Type B pancreatic cell (in vitro differentiated cells): Measurements from ENCODE around the gene EEFSEC. TPM values are rescaled to one million over a fixed set of nuclear protein-coding genes. Genes with fewer than 3 reads are reported as not detected.

ENCODE experiments used
- DNase-seq: peaks from one replicate; pipeline ENCODE4 v3.0.0; 2021; ENCODE audit warnings: mixed read lengths; ENCODE audit not compliant: unreplicated experiment; ENCODE audit errors: extremely low spot score
- H3K27ac Mint-ChIP-seq: 2 replicates; pipeline ENCODE4 v1.8.0; 2021; ENCODE audit warnings: mild to moderate bottlenecking, mixed read lengths
- H3K27me3 Mint-ChIP-seq: 2 replicates; pipeline ENCODE4 v1.8.0; 2021; ENCODE audit warnings: mixed read lengths
- H3K36me3 Mint-ChIP-seq: 2 replicates; pipeline ENCODE4 v1.8.0; 2021; ENCODE audit warnings: mixed read lengths
- H3K4me1 Mint-ChIP-seq: one replicate; pipeline ENCODE4 v1.8.0; 2021; ENCODE audit warnings: mixed read lengths; ENCODE audit not compliant: unreplicated experiment
- H3K4me3 Mint-ChIP-seq: 2 replicates; pipeline ENCODE4 v1.8.0; 2021; ENCODE audit warnings: mild to moderate bottlenecking, mixed read lengths
- H3K9me3 Mint-ChIP-seq: 2 replicates; pipeline ENCODE4 v1.8.0; 2021; ENCODE audit warnings: mixed read lengths
- total RNA-seq: library from RNA; stranded (reverse); gene quantifications from 2 replicates; pipeline ENCODE4 v1.2.1, GENCODE V29; 2021; ENCODE audit warnings: low replicate concordance
- TF ChIP-seq, protein P1 (sequence below): fragments of 200-600 bp; sonication (generic); conservative IDR thresholded peaks from 2 replicates; pipeline ENCODE4 v1.5.0; 2021; ENCODE audit warnings: antibody characterized with exemption, mild to moderate bottlenecking

EEFSEC gene
- total RNA-seq, 1 donor from 2014 or later: 16.6 TPM

DNA sequence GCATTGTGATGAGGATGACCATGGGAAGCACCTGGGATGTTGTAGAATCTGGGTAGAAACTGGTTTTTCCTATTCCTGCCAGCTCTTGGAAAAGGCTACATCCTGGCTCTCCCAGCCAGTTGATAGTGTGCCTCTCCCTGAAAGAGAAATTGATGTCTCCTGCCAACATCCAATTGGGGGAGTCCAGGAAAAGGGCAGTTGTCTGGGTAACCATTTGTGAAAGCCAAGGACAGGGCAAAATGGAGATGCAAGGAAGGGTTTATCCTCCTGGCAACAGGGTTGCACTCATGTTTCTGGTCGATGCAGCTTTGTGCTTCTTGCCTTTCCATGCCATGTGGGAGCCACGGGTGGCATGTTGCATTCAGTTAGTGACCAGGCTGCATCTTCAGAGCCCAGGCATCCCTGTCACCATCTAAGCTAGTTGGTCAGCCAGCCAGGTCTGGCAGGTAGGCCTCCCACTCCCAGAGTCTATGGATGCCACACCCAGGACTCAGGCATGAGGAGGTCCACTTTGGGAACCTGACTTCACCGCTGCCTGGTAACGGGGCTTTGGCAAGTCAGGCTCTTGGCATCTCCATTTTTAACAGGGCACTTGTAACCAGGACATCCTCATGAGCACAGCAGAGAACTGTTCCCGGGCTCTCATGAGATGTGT is 159.9 kb downstream of the EEFSEC start:
- no peak overlapping the region for H3K27ac Mint-ChIP-seq
- H3K4me1 Mint-ChIP-seq: peaks cover 27% of the 10 kb centered on the region
- no peak overlapping the region for H3K4me3 Mint-ChIP-seq
- peak; percentile 58 for DNase-seq
- TF ChIP-seq, protein P1, sequence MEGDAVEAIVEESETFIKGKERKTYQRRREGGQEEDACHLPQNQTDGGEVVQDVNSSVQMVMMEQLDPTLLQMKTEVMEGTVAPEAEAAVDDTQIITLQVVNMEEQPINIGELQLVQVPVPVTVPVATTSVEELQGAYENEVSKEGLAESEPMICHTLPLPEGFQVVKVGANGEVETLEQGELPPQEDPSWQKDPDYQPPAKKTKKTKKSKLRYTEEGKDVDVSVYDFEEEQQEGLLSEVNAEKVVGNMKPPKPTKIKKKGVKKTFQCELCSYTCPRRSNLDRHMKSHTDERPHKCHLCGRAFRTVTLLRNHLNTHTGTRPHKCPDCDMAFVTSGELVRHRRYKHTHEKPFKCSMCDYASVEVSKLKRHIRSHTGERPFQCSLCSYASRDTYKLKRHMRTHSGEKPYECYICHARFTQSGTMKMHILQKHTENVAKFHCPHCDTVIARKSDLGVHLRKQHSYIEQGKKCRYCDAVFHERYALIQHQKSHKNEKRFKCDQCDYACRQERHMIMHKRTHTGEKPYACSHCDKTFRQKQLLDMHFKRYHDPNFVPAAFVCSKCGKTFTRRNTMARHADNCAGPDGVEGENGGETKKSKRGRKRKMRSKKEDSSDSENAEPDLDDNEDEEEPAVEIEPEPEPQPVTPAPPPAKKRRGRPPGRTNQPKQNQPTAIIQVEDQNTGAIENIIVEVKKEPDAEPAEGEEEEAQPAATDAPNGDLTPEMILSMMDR: no peak
- H3K9me3 Mint-ChIP-seq: no peaks in the 10 kb centered on the region
- peaks cover 3% of the 10 kb centered on the region for H3K36me3 Mint-ChIP-seq
- H3K27me3 Mint-ChIP-seq: no peaks in the 10 kb centered on the region

DNA sequence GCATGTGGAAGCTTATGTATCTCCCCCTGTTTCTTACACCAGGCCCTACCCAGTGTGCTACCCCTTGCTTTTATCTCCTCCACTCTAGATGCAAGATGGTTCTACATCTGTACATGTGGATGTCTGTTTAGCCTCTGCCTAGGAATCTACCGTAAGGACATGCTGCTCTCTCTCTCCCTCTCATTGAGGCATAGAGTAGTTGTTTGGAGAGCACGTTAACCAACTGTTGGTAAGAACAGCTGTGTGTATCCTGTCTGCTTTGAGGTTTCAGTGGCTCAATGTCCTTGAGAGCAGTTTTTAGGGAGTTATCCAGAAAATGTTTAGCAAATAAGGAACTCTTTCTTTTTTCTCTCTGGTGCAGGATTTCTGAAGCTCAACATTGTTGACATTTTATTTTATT is 160.7 kb downstream of the EEFSEC start:
- TF ChIP-seq, protein P1: no peak
- Mint-ChIP-seq H3K36me3 (peaks cover 3% of the 10 kb centered on the region), H3K27ac (no peak overlapping the region), H3K4me1 (peaks cover 25% of the 10 kb centered on the region), H3K4me3 (no peak overlapping the region), H3K9me3 (no peaks in the 10 kb centered on the region), H3K27me3 (no peaks in the 10 kb centered on the region)
- no peak for DNase-seq

DNA sequence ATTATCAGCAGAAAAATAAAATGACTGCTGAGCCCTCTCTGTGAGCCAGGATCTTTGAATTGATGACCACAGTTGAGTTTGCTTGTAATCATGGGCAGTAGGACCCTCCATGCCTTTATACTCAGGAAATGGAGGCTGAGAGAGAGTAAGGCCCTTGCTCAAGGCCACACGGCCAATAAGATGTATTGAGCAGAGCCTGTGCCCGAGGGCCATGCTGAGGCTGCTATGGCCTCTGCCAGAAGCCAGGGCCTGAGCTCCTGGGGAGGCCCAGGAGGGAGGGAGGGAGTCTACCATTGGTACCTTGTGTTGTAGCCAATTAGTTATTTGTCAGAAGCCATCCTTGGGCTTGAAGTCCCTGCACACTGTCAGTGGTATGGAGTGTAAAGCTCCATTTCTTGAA is 162.0 kb downstream of the EEFSEC start:
- peaks cover 3% of the 10 kb centered on the region for H3K36me3 Mint-ChIP-seq
- H3K27me3 Mint-ChIP-seq: no peaks in the 10 kb centered on the region
- TF ChIP-seq, protein P1: no peak
- H3K27ac Mint-ChIP-seq: no peak overlapping the region
- H3K9me3 Mint-ChIP-seq: no peaks in the 10 kb centered on the region
- H3K4me1 Mint-ChIP-seq: peaks cover 27% of the 10 kb centered on the region
- H3K4me3 Mint-ChIP-seq: no peak overlapping the region
- no peak for DNase-seq

DNA sequence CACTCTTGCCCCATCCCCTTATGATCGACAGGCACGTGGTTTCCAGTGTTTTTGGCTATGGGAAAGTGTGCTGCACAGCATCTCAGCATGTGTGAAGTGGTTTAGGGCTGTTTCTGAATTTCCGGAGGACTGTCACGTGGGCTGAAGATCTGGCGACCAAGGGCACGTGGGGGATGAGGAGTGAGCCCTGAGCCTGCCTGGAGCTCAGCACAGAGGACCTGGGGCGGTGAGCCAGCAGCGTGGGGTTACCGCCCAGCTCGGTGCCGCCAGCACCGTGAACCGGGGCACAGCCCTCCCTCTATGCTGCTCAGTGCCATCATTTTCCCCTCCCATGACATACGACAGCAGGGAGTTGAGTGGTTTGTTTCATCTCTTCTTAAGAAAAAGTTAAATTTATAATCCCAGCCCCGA is 163.2 kb downstream of the EEFSEC start:
- Mint-ChIP-seq H3K27ac (no peak overlapping the region), H3K36me3 (peaks cover 3% of the 10 kb centered on the region), H3K27me3 (no peaks in the 10 kb centered on the region), H3K4me3 (no peak overlapping the region), H3K4me1 (peaks cover 27% of the 10 kb centered on the region), H3K9me3 (no peaks in the 10 kb centered on the region)
- TF ChIP-seq, protein P1: no peak
- DNase-seq: peak; percentile 65

DNA sequence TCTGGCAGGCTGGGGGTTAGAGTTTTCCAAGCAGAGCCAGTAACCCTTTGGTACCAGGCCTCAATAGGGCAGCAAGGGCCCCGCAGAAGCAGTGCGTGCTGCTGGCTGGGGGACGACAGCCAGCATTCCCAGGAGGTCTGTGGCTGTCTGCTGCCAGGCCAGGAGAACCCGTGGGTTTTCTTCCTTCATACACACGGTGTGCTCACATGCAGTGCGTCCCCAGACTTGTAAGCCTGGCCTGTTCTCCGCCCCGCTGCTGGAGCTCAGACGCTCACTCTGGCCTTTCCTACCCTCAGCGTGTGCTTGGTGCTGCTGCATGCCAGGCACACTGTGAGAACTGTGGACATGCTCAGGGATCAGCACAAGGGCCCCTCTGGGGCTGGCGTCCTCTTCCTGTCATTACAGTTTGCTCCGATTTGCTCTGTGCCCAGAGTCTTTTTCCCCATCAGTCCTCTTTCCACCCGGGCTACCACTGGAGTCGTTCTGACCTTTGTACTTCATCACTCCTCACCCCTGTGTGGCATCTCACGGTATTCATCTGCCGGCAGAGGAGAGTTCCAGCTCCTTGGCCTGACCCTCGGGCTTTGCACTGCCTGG is 163.9 kb downstream of the EEFSEC start:
- DNase-seq: peak; percentile 64
- no peaks in the 10 kb centered on the region for H3K27me3 Mint-ChIP-seq
- peaks cover 3% of the 10 kb centered on the region for H3K36me3 Mint-ChIP-seq
- H3K27ac Mint-ChIP-seq: peak overlapping the region; percentile 51
- no peak overlapping the region for H3K4me3 Mint-ChIP-seq
- H3K4me1 Mint-ChIP-seq: peaks cover 27% of the 10 kb centered on the region
- TF ChIP-seq, protein P1: no peak
- H3K9me3 Mint-ChIP-seq: no peaks in the 10 kb centered on the region
